ENCODE results near the gene SZT2. TPM values are rescaled to one million over a fixed set of nuclear protein-coding genes. Genes with fewer than 3 reads are reported as not detected.
A peak's percentile ranks its signal among the peaks of the same experiment; 100 is the strongest.

Gene SZT2
- total and polyA plus RNA-seq, 2 of the 13 experiments (the other 11 are each of a cell fraction or from before 2014, with no cell fraction given) = 8.0 to 8.8 TPM

- POLR2A ChIA-PET = interaction anchor here (1.0 to 2.4 kb wide), 2 partner anchors 15 to 26 kb away, joined by 3 to 7 read pairs; partner anchors contain the start of gene ELOVL1
- 100% methylated on average over 2 of the region's 2 CpGs for WGBS (ENCODE audit: low lambda C conversion rate)
These were observed 6.2 kb upstream of the SZT2 start for GRCh38 chr1:43383449-43383848.

More at GRCh38 chr1:43383449-43383848, 6.2 kb upstream of the SZT2 start:
- CTCF ChIA-PET (ENCODE audit: low intra/inter-chr PET ratio, low total read pairs) = interaction anchor here (0.9 to 1.4 kb wide), 2 partner anchors 145 to 156 kb away, joined by 4 to 5 read pairs; no protein-coding TSS in a partner anchor
- Histone ChIP-seq H3K9ac (ENCODE audit: insufficient read depth, low read depth, low read length) (no peak overlapping the region), H2AFZ (ENCODE audit: low read length) (no peak overlapping the region), H3K9me3 (ENCODE audit: low read length) (no peaks in the 10 kb centered on the region), H3K79me2 (ENCODE audit: insufficient read depth, low read length) (peaks cover 11% of the 10 kb centered on the region), H3K27ac (ENCODE audit: extremely low read length, insufficient read depth, low read length) (no peak overlapping the region), H3K4me3 (replicated peaks in 1 of 3; ENCODE audit: insufficient read depth in 1 of 3, low read depth in 2 of 3, low read length in 3 of 3) (no peak overlapping the region), H3K36me3 (replicated peaks in 1 of 2; ENCODE audit: control insufficient read depth in 1 of 2, insufficient read depth in 2 of 2, low read length in 2 of 2) (peaks cover 18 to 55% of the 10 kb centered on the region in 2 experiments), H4K20me1 (ENCODE audit: insufficient read depth, low read length) (no peaks in the 10 kb centered on the region), H3K4me2 (ENCODE audit: low read depth, low read length) (no peak overlapping the region), H3K4me1 (ENCODE audit: insufficient read depth, low read length) (peaks cover 27% of the 10 kb centered on the region), H3K27me3 (ENCODE audit: control insufficient read depth in 1 of 2, insufficient read depth in 2 of 2, low read length in 2 of 2) (no peaks in the 10 kb centered on the region)
- no peak for DNase-seq (ENCODE audit: low spot score)
- no peak for FAIRE-seq
- in situ Hi-C loops (cut with HindIII; ENCODE audit: extremely low pct_ligation_motif_present, low pct_unique_long_range_greater_than_20kb) = no loop called here
- no peak for ATAC-seq
- intact Hi-C loops (cut with micrococcal nuclease; ENCODE audit: unreplicated experiment) = loop anchor here (1.0 kb wide), 1 partner anchor 145 kb away; no protein-coding TSS in a partner anchor
- BruUV-seq (replicated peaks) = no TSS peak
- TF ChIP-seq ZNF589 (CRISPR knock-in tag; conservative IDR thresholded peaks at IDR 0.05) (no peak), HOXA7 (CRISPR knock-in tag; IDR thresholded peaks at IDR 0.05) (no peak), GATAD1 (CRISPR knock-in tag; IDR thresholded peaks at IDR 0.05) (no peak), STAG1 (CRISPR knock-in tag; IDR thresholded peaks at IDR 0.05) (peak; percentile 56), CTCF (CRISPR knock-in tag; IDR thresholded peaks at IDR 0.05) (peak; percentile 52), DMAP1 (CRISPR knock-in tag; IDR thresholded peaks at IDR 0.05) (no peak), RFX1 (IDR thresholded peaks at IDR 0.05) (no peak), SMC3 (IDR thresholded peaks at IDR 0.05; ENCODE audit: low read length) (peak; percentile 39; the same call in 1 of the 2 replicates)
